HG02642 (cell line): ENCODE measurements around the gene TAF1L.
A peak's percentile ranks its signal among the peaks of the same experiment; 100 is the strongest.
"Not testable (repeated sequence)": the region's sequence is repeated elsewhere in the genome, so short reads cannot be mapped to it uniquely, and the experiment has no call there.

Experiments used
- ATAC-seq: cut with Tn5 transposase; IDR thresholded peaks from one replicate; pipeline ENCODE4 v1.9.1; 2021; ENCODE audit warnings: mild to moderate bottlenecking; ENCODE audit not compliant: unreplicated experiment, poor library complexity

Gene TAF1L

GRCh38 chr9:32635362-32635761 lies at the start of gene TAF1L:
TSS of gene TAF1L (minus strand) at chr9:32635669. CDS start at chr9:32635579, 90 bp downstream.
- ATAC-seq: no peak

GRCh38 chr9:32681751-32682150 lies 46.3 kb upstream of the TAF1L start:
- no peak for ATAC-seq

- no peak for ATAC-seq
These were observed 42.5 kb upstream of the TAF1L start for GRCh38 chr9:32677931-32678330.

GRCh38 chr9:32672469-32672868 lies 37.0 kb upstream of the TAF1L start:
- no peak for ATAC-seq

GRCh38 chr9:32671333-32671732 lies 35.9 kb upstream of the TAF1L start:
- ATAC-seq: no peak

GRCh38 chr9:32665101-32665500 lies 29.6 kb upstream of the TAF1L start:
- no peak for ATAC-seq

GRCh38 chr9:32663741-32664140 lies 28.3 kb upstream of the TAF1L start:
- no peak for ATAC-seq

GRCh38 chr9:32647671-32648070 lies 12.2 kb upstream of the TAF1L start:
- ATAC-seq: no peak

GRCh38 chr9:32644698-32645097 lies 9.2 kb upstream of the TAF1L start:
- ATAC-seq: no peak

- not testable (repeated sequence) for ATAC-seq
These were observed 2.3 kb downstream of the TAF1L start for GRCh38 chr9:32633151-32633550.

GRCh38 chr9:32631991-32632390 lies 3.5 kb downstream of the TAF1L start:
- ATAC-seq: no peak

GRCh38 chr9:32627394-32627954 lies 8.0 kb downstream of the TAF1L start:
- no peak for ATAC-seq

- ATAC-seq: no peak
These were observed 10.1 kb downstream of the TAF1L start for GRCh38 chr9:32625320-32625719.

- no peak for ATAC-seq
These were observed 12.5 kb downstream of the TAF1L start for GRCh38 chr9:32622948-32623347.

- no peak for ATAC-seq
These were observed 17.2 kb downstream of the TAF1L start for GRCh38 chr9:32618261-32618660.

GRCh38 chr9:32606811-32607210 lies 28.7 kb downstream of the TAF1L start:
- no peak for ATAC-seq

GRCh38 chr9:32603914-32604852 lies 31.3 kb downstream of the TAF1L start:
- peak; percentile 70 for ATAC-seq

GRCh38 chr9:32599021-32599420 lies 36.4 kb downstream of the TAF1L start:
- ATAC-seq: not testable (repeated sequence)

- ATAC-seq: no peak
These were observed 38.5 kb downstream of the TAF1L start for GRCh38 chr9:32596936-32597335.

- no peak for ATAC-seq
These were observed 39.2 kb downstream of the TAF1L start for GRCh38 chr9:32596096-32596865.

GRCh38 chr9:32590898-32591297 lies 44.6 kb downstream of the TAF1L start:
- ATAC-seq: no peak
